PFSK-1 (cell line): ENCODE results near the gene TOX2.

Source experiments
- FOXP2 ChIP-seq: optimal IDR thresholded peaks from 2 replicates; pipeline ENCODE3; 2011; ENCODE audit warnings: borderline replicate concordance, control low read depth, inconsistent platforms; ENCODE audit not compliant: insufficient read depth; ENCODE audit errors: extremely low read length, extremely low read depth
- POLR2AphosphoS5 ChIP-seq: IDR thresholded peaks from 2 replicates; pipeline ENCODE4 v1.6.1; 2012; ENCODE audit warnings: low read depth, mild to moderate bottlenecking, control low read depth, low read length, moderate library complexity
- REST ChIP-seq, 2 experiments: IDR thresholded peaks; 2 replicates each; pipeline versions ENCODE4 v1.6.1 to v1.8.0; 2011 to 2012; ENCODE audit warnings: low read depth in 2 of 2, low read length in 2 of 2, control low read depth in 1 of 2, inconsistent platforms in 1 of 2, mild to moderate bottlenecking in 1 of 2, moderate library complexity in 1 of 2; ENCODE audit not compliant: insufficient read depth in 1 of 2
- SIN3A ChIP-seq: IDR thresholded peaks from 2 replicates; pipeline ENCODE4 v1.6.1; 2012; ENCODE audit warnings: mild to moderate bottlenecking, low read length, moderate library complexity, borderline replicate concordance; ENCODE audit not compliant: insufficient read depth
- TAF1 ChIP-seq: IDR thresholded peaks from 2 replicates; pipeline ENCODE4 v1.6.1; 2012; ENCODE audit warnings: low read length, control low read depth, borderline replicate concordance; ENCODE audit not compliant: insufficient read depth

The TOX2 gene

GRCh38 chr20:43982886-43983285, 68.2 kb downstream of the TOX2 start:
- no peak for TF ChIP-seq REST (IDR thresholded peaks at IDR 0.05; ENCODE audit: insufficient read depth in 1 of 2, low read depth in 2 of 2, low read length in 2 of 2)
- TF ChIP-seq FOXP2: no peak
- TF ChIP-seq TAF1: no peak
- TF ChIP-seq POLR2AphosphoS5: no peak
- no peak for TF ChIP-seq SIN3A

GRCh38 chr20:43983359-43983758, 68.7 kb downstream of the TOX2 start:
- no peak for TF ChIP-seq POLR2AphosphoS5
- no peak for TF ChIP-seq TAF1
- TF ChIP-seq SIN3A: no peak
- TF ChIP-seq FOXP2: no peak
- TF ChIP-seq REST (IDR thresholded peaks at IDR 0.05; ENCODE audit: insufficient read depth in 1 of 2, low read depth in 2 of 2, low read length in 2 of 2): no peak

GRCh38 chr20:43983904-43984361, 69.3 kb downstream of the TOX2 start:
- no peak for TF ChIP-seq FOXP2
- TF ChIP-seq REST (IDR thresholded peaks at IDR 0.05; ENCODE audit: insufficient read depth in 1 of 2, low read depth in 2 of 2, low read length in 2 of 2): no peak
- no peak for TF ChIP-seq POLR2AphosphoS5
- TF ChIP-seq TAF1: no peak
- TF ChIP-seq SIN3A: no peak

GRCh38 chr20:43984587-43984986, 69.9 kb downstream of the TOX2 start:
- TF ChIP-seq FOXP2 (no peak), POLR2AphosphoS5 (no peak), REST (IDR thresholded peaks at IDR 0.05; ENCODE audit: insufficient read depth in 1 of 2, low read depth in 2 of 2, low read length in 2 of 2) (no peak), SIN3A (no peak), TAF1 (no peak)

- TF ChIP-seq TAF1 (no peak), POLR2AphosphoS5 (no peak), REST (IDR thresholded peaks at IDR 0.05; ENCODE audit: insufficient read depth in 1 of 2, low read depth in 2 of 2, low read length in 2 of 2) (no peak), SIN3A (no peak), FOXP2 (no peak)
These were observed 70.5 kb downstream of the TOX2 start for GRCh38 chr20:43985121-43985520.
